Smooth muscle cell (in vitro differentiated cells): ENCODE measurements around the gene CRMP1. TPM values are rescaled to one million over a fixed set of nuclear protein-coding genes. Genes with fewer than 3 reads are reported as not detected.

Experiments
- DNase-seq: peaks from one replicate; lab custom pipeline; 2025; ENCODE audit not compliant: unreplicated experiment; lab: John Stamatoyannopoulos, UW
- H2AFZ ChIP-seq: fragments of 200-600 bp; sonication (generic); 2 replicates; pipeline ENCODE4 v1.6.0; 2016; ENCODE audit warnings: antibody characterized with exemption, low read depth, mild to moderate bottlenecking
- H3F3A ChIP-seq: fragments of 200-600 bp; sonication (generic); 2 replicates; pipeline ENCODE4 v1.6.0; 2017; ENCODE audit warnings: antibody characterized with exemption, low read depth
- H3K27ac ChIP-seq: fragments of 200-600 bp; sonication (generic); 2 replicates; pipeline ENCODE4 v1.5.1; 2016; ENCODE audit warnings: low read depth, mild to moderate bottlenecking
- H3K27me3 ChIP-seq: fragments of 200-600 bp; sonication (generic); 2 replicates; pipeline ENCODE4 v1.6.1; 2016; ENCODE audit warnings: low read depth, mild to moderate bottlenecking
- H3K36me3 ChIP-seq: fragments of 200-600 bp; sonication (generic); 2 replicates; pipeline ENCODE4 v1.5.1; 2016; ENCODE audit warnings: low read depth
- H3K4me1 ChIP-seq: fragments of 200-600 bp; sonication (generic); 2 replicates; pipeline ENCODE4 v1.5.1; 2016; ENCODE audit warnings: low read depth
- H3K4me2 ChIP-seq: fragments of 200-600 bp; sonication (generic); 2 replicates; pipeline ENCODE4 v1.6.0; 2016; ENCODE audit warnings: mild to moderate bottlenecking
- H3K4me3 ChIP-seq: fragments of 200-600 bp; sonication (generic); 2 replicates; pipeline ENCODE4 v1.5.1; 2016; ENCODE audit warnings: mild to moderate bottlenecking
- H3K79me2 ChIP-seq: fragments of 200-600 bp; sonication (generic); 2 replicates; pipeline ENCODE4 v1.6.0; 2016; ENCODE audit warnings: low read depth, mild to moderate bottlenecking
- H3K9ac ChIP-seq: fragments of 200-600 bp; sonication (generic); 2 replicates; pipeline ENCODE4 v1.6.0; 2016; ENCODE audit warnings: low read depth
- H3K9me3 ChIP-seq: fragments of 200-600 bp; sonication (generic); replicated peaks from 2 replicates; pipeline ENCODE4 v1.5.1; 2016; ENCODE audit warnings: low read depth
- H4K20me1 ChIP-seq: fragments of 200-600 bp; sonication (generic); 2 replicates; pipeline ENCODE4 v1.6.0; 2016; ENCODE audit warnings: low read depth
- CTCF ChIP-seq: fragments of 200-600 bp; sonication (generic); IDR thresholded peaks from 2 replicates; pipeline ENCODE4 v1.5.1; 2017; ENCODE audit warnings: borderline replicate concordance, mild to moderate bottlenecking, antibody characterized with exemption; ENCODE audit not compliant: insufficient read depth, poor library complexity, severe bottlenecking
- WGBS: methylation state at CpG from one replicate; pipeline ENCODE4 v1.1.7; 2016; ENCODE audit warnings: low lambda C conversion rate; 5-methylcytosine and 5-hydroxymethylcytosine counted together
- polyA plus RNA-seq: library from polyadenylated mRNA; unstranded; fragments of >200 nt; fragmentation: Nextera tagmentation; extraction: Ambion mirVana; gene quantifications from 2 replicates; pipeline ENCODE4 v1.2.1, GENCODE V29; 2016
- total RNA-seq: library from RNA; depleted of rRNA; stranded (reverse); fragments of >200 nt; gene quantifications from 2 replicates; pipeline ENCODE4 v1.2.3, GENCODE V29; 2014

CRMP1 gene
- total and polyA plus RNA-seq, 2 experiments from 2014 or later, result 12.5 to 18.6 TPM

- Histone ChIP-seq H2AFZ (no peak overlapping the region), H4K20me1 (peaks cover 81% of the 10 kb centered on the region), H3K27ac (no peak overlapping the region), H3K4me2 (no peak overlapping the region), H3K9me3 (no peaks in the 10 kb centered on the region), H3F3A (no peaks in the 10 kb centered on the region), H3K4me3 (no peak overlapping the region), H3K36me3 (no peaks in the 10 kb centered on the region), H3K9ac (no peak overlapping the region), H3K79me2 (no peaks in the 10 kb centered on the region), H3K4me1 (no peaks in the 10 kb centered on the region), H3K27me3 (peaks cover 8% of the 10 kb centered on the region)
- no peak for TF ChIP-seq CTCF
- 77% methylated on average over 3 of the region's 3 CpGs for WGBS
- no peak for DNase-seq
Observed at GRCh38 chr4:5882947-5883346, 9.9 kb downstream of the CRMP1 start.

GRCh38 chr4:5881340-5881739 is 11.5 kb downstream of the CRMP1 start:
- Histone ChIP-seq H3K36me3 (no peaks in the 10 kb centered on the region), H3K4me2 (no peak overlapping the region), H2AFZ (no peak overlapping the region), H3K4me3 (no peak overlapping the region), H3K79me2 (no peaks in the 10 kb centered on the region), H3K27me3 (no peaks in the 10 kb centered on the region), H3K9me3 (no peaks in the 10 kb centered on the region), H3K4me1 (no peaks in the 10 kb centered on the region), H3K27ac (no peak overlapping the region), H4K20me1 (peaks cover 94% of the 10 kb centered on the region), H3F3A (no peaks in the 10 kb centered on the region), H3K9ac (no peak overlapping the region)
- 65% methylated on average over 4 of the region's 4 CpGs for WGBS
- no peak for TF ChIP-seq CTCF
- no peak for DNase-seq

GRCh38 chr4:5878359-5878758 is 14.5 kb downstream of the CRMP1 start:
- Histone ChIP-seq H3K27ac (no peak overlapping the region), H3K9me3 (no peaks in the 10 kb centered on the region), H4K20me1 (peaks cover 95% of the 10 kb centered on the region), H2AFZ (no peak overlapping the region), H3K9ac (no peak overlapping the region), H3K4me1 (no peaks in the 10 kb centered on the region), H3K79me2 (no peaks in the 10 kb centered on the region), H3K4me3 (no peak overlapping the region), H3F3A (no peaks in the 10 kb centered on the region), H3K4me2 (no peak overlapping the region), H3K36me3 (no peaks in the 10 kb centered on the region), H3K27me3 (no peaks in the 10 kb centered on the region)
- WGBS, result 96% methylated on average over 6 of the region's 6 CpGs
- no peak for DNase-seq
- no peak for TF ChIP-seq CTCF

GRCh38 chr4:5877392-5877791 is 15.5 kb downstream of the CRMP1 start:
- no peak overlapping the region for H3K4me3 ChIP-seq
- H2AFZ ChIP-seq, result no peak overlapping the region
- no peaks in the 10 kb centered on the region for H3K79me2 ChIP-seq
- no peak overlapping the region for H3K9ac ChIP-seq
- H3K4me1 ChIP-seq, result no peaks in the 10 kb centered on the region
- no peaks in the 10 kb centered on the region for H3K36me3 ChIP-seq
- H3K27me3 ChIP-seq, result no peaks in the 10 kb centered on the region
- no peak for TF ChIP-seq CTCF
- H4K20me1 ChIP-seq, result peaks cover 94% of the 10 kb centered on the region
- no peak for DNase-seq
- H3K9me3 ChIP-seq, result no peaks in the 10 kb centered on the region
- no peak overlapping the region for H3K27ac ChIP-seq
- no peak overlapping the region for H3K4me2 ChIP-seq
- WGBS, result 92% methylated on average over 9 of the region's 9 CpGs
- H3F3A ChIP-seq, result no peaks in the 10 kb centered on the region
